Renal cortical epithelial cell (primary cell): ENCODE results near the gene HOXD9. TPM values are rescaled to one million over a fixed set of nuclear protein-coding genes. Genes with fewer than 3 reads are reported as not detected.

ENCODE experiments used
- DNase-seq: peaks from one replicate; pipeline ENCODE4 v3.0.0-alpha.2; 2011; ENCODE audit warnings: low read depth
- total RNA-seq: library from RNA; depleted of rRNA; stranded (reverse); fragments of >200 nt; gene quantifications from 2 replicates; pipeline ENCODE4 v1.2.3, GENCODE V29; 2014

HOXD9 gene
- total RNA-seq, 1 donor from 2014 or later = 15.7 TPM

- peak; percentile 63 for DNase-seq
These were observed 15.4 kb downstream of the HOXD9 start for GRCh38 chr2:176137906-176138305.

- DNase-seq = peak; percentile 60
These were observed 16.0 kb downstream of the HOXD9 start for GRCh38 chr2:176138526-176138922.

- no peak for DNase-seq
These were observed 16.6 kb downstream of the HOXD9 start for GRCh38 chr2:176138923-176139660.

- no peak for DNase-seq
These were observed 17.4 kb downstream of the HOXD9 start for GRCh38 chr2:176139661-176140512.

- no peak for DNase-seq
These were observed 18.2 kb downstream of the HOXD9 start for GRCh38 chr2:176140513-176141317.

GRCh38 chr2:176142281-176142680 is 19.8 kb downstream of the HOXD9 start:
- no peak for DNase-seq

GRCh38 chr2:176145085-176145969 is 22.8 kb downstream of the HOXD9 start:
- DNase-seq = no peak

- no peak for DNase-seq
These were observed 23.6 kb downstream of the HOXD9 start for GRCh38 chr2:176146101-176146500.

GRCh38 chr2:176146645-176147044 is 24.1 kb downstream of the HOXD9 start:
- no peak for DNase-seq

- no peak for DNase-seq
These were observed 24.8 kb downstream of the HOXD9 start for GRCh38 chr2:176147210-176147799.

GRCh38 chr2:176147800-176148496 is 25.4 kb downstream of the HOXD9 start:
- peak; percentile 72 for DNase-seq

GRCh38 chr2:176148751-176149421 is 26.4 kb downstream of the HOXD9 start:
- DNase-seq = no peak

GRCh38 chr2:176149481-176149938 is 27.0 kb downstream of the HOXD9 start:
- DNase-seq = no peak

GRCh38 chr2:176149939-176150583 is 27.5 kb downstream of the HOXD9 start:
- DNase-seq = no peak

- DNase-seq = no peak
These were observed 28.3 kb downstream of the HOXD9 start for GRCh38 chr2:176150584-176151441.

GRCh38 chr2:176151442-176152287 is 29.1 kb downstream of the HOXD9 start, which contains the start of gene HOXD4:
Gene HOXD4 (plus strand): TSS chr2:176151550. CDS start chr2:176151634, 84 bp downstream.
- peak; percentile 74 for DNase-seq
